GM19455 (cell line): Measurements from ENCODE around the gene KIF5C.

ENCODE experiments used
- ATAC-seq: cut with Tn5 transposase; IDR thresholded peaks from one replicate; pipeline ENCODE4 v1.9.1; 2021; ENCODE audit not compliant: unreplicated experiment

KIF5C gene

GRCh38 chr2:149009576-149010461, 134.8 kb downstream of the KIF5C start:
- no peak for ATAC-seq

GRCh38 chr2:149012545-149012944, 137.5 kb downstream of the KIF5C start:
- no peak for ATAC-seq

- no peak for ATAC-seq
These were observed 140.5 kb downstream of the KIF5C start for GRCh38 chr2:149015501-149015900.

- ATAC-seq: no peak
These were observed 141.0 kb downstream of the KIF5C start for GRCh38 chr2:149015926-149016563.

GRCh38 chr2:149017116-149017985, 142.3 kb downstream of the KIF5C start:
- ATAC-seq: peak; percentile 13

- no peak for ATAC-seq
These were observed 144.0 kb downstream of the KIF5C start for GRCh38 chr2:149018981-149019380.

GRCh38 chr2:149019768-149020167, 144.7 kb downstream of the KIF5C start:
- ATAC-seq: no peak

GRCh38 chr2:149020432-149020851, 145.4 kb downstream of the KIF5C start:
- ATAC-seq: peak; percentile 47

GRCh38 chr2:149021271-149021719, 146.3 kb downstream of the KIF5C start:
- ATAC-seq: peak; percentile 64

- peak; percentile 68 for ATAC-seq
These were observed 146.7 kb downstream of the KIF5C start for GRCh38 chr2:149021761-149022160.

- no peak for ATAC-seq
These were observed 148.1 kb downstream of the KIF5C start for GRCh38 chr2:149023091-149023490.

GRCh38 chr2:149027590-149028250, 152.7 kb downstream of the KIF5C start:
- ATAC-seq: no peak

- ATAC-seq: no peak
These were observed 153.3 kb downstream of the KIF5C start for GRCh38 chr2:149028377-149028776.

- ATAC-seq: no peak
These were observed 153.9 kb downstream of the KIF5C start for GRCh38 chr2:149028891-149029290.

GRCh38 chr2:149029307-149029965, 154.4 kb downstream of the KIF5C start:
- ATAC-seq: no peak

GRCh38 chr2:149031396-149031795, 156.4 kb downstream of the KIF5C start:
- no peak for ATAC-seq

GRCh38 chr2:149033716-149034115, 158.7 kb downstream of the KIF5C start:
- ATAC-seq: no peak

- no peak for ATAC-seq
These were observed 159.4 kb downstream of the KIF5C start for GRCh38 chr2:149034406-149034805.

- no peak for ATAC-seq
These were observed 161.7 kb downstream of the KIF5C start for GRCh38 chr2:149036507-149037293.
